Vagina (tissue), 2 donors: ENCODE results near the gene MED15.

Experiments used
- POLR2AphosphoS5 ChIP-seq, 2 donors: sonication (generic); formaldehyde crosslinking; IDR thresholded peaks; one replicate each; pipeline ENCODE4 v1.9.0; 2017; ENCODE audit warnings: antibody characterized with exemption in 2 of 2, mild to moderate bottlenecking in 2 of 2, low read depth in 1 of 2; ENCODE audit not compliant: insufficient read depth in 1 of 2
- TF ChIP-seq, protein P1 (sequence below), 3 experiments: fragments of 450-650 bp in 2 of 3; fragments of 200-600 bp in 1 of 3; sonication (generic) in 1 of 3; IDR thresholded peaks; one replicate each; pipeline ENCODE4 v1.5.1; 2017 to 2019; ENCODE audit warnings: antibody characterized with exemption in 3 of 3, mild to moderate bottlenecking in 2 of 3, moderate library complexity in 2 of 3

DNA sequence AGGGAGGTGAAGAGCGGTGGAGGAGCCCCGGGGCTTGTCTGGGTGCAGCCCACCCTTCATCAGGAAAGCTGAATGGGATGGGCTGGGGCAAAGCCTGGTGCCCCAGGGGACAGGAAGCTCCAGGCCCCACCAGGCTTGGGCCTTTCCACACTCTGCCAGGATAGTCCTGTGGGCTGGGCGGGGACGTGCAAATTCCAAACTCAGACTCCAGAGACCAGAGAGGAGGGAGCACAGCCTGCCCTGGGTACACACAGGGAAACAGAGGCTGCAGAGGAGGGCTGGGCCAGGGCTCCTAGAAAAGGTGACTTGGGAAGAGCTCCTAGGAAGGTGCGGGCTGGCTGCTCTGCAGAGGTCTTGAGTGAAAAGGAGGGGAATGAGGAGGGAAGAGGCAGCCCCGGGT lies 124.7 kb downstream of the MED15 start:
- TF ChIP-seq, protein P1, sequence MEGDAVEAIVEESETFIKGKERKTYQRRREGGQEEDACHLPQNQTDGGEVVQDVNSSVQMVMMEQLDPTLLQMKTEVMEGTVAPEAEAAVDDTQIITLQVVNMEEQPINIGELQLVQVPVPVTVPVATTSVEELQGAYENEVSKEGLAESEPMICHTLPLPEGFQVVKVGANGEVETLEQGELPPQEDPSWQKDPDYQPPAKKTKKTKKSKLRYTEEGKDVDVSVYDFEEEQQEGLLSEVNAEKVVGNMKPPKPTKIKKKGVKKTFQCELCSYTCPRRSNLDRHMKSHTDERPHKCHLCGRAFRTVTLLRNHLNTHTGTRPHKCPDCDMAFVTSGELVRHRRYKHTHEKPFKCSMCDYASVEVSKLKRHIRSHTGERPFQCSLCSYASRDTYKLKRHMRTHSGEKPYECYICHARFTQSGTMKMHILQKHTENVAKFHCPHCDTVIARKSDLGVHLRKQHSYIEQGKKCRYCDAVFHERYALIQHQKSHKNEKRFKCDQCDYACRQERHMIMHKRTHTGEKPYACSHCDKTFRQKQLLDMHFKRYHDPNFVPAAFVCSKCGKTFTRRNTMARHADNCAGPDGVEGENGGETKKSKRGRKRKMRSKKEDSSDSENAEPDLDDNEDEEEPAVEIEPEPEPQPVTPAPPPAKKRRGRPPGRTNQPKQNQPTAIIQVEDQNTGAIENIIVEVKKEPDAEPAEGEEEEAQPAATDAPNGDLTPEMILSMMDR (IDR thresholded peaks at IDR 0.05), result no peak
- no peak for TF ChIP-seq POLR2AphosphoS5 (IDR thresholded peaks at IDR 0.05; ENCODE audit: insufficient read depth in 1 of 2, low read depth in 1 of 2)
